Karpas-422 (cell line): ENCODE results near the gene ARL5A. TPM values are rescaled to one million over a fixed set of nuclear protein-coding genes. Genes with fewer than 3 reads are reported as not detected.
"Not testable (repeated sequence)": the region's sequence is repeated elsewhere in the genome, so short reads cannot be mapped to it uniquely, and the experiment has no call there.

Source experiments
- DNase-seq: peaks from one replicate; pipeline ENCODE4 v3.0.0-alpha.2; 2015
- H2AFZ ChIP-seq: fragments of 200-600 bp; sonication (generic); 2 replicates; pipeline ENCODE4 v1.6.1; 2014; ENCODE audit warnings: antibody characterized with exemption, low read length, mixed read lengths
- H3K27ac ChIP-seq: fragments of 200-600 bp; sonication (generic); 2 replicates; pipeline ENCODE4 v1.5.1; 2014; ENCODE audit warnings: mild to moderate bottlenecking, low read length, moderate library complexity
- H3K27me3 ChIP-seq: fragments of 200-600 bp; sonication (generic); 2 replicates; pipeline ENCODE4 v1.6.1; 2014; ENCODE audit warnings: low read length, mixed read lengths
- H3K36me3 ChIP-seq: fragments of 200-600 bp; sonication (generic); 2 replicates; pipeline ENCODE4 v1.6.1; 2014; ENCODE audit warnings: low read length, mixed read lengths; ENCODE audit not compliant: insufficient read depth
- H3K4me1 ChIP-seq: fragments of 200-600 bp; sonication (generic); 2 replicates; pipeline ENCODE4 v1.6.1; 2014; ENCODE audit warnings: mild to moderate bottlenecking, low read length, mixed read lengths
- H3K4me2 ChIP-seq: fragments of 200-600 bp; sonication (generic); 2 replicates; pipeline ENCODE4 v1.6.1; 2014; ENCODE audit warnings: low read length, low read depth, mild to moderate bottlenecking; ENCODE audit not compliant: poor library complexity, severe bottlenecking
- H3K4me3 ChIP-seq: fragments of 200-600 bp; sonication (generic); 2 replicates; pipeline ENCODE4 v1.5.1; 2014; ENCODE audit warnings: mild to moderate bottlenecking, antibody characterized with exemption, low read length, mixed read lengths
- H3K79me2 ChIP-seq: fragments of 200-600 bp; sonication (generic); 2 replicates; pipeline ENCODE4 v1.6.1; 2014; ENCODE audit warnings: mild to moderate bottlenecking, low read length, mixed read lengths
- H3K9ac ChIP-seq: fragments of 200-600 bp; sonication (generic); 2 replicates; pipeline ENCODE4 v1.6.0; 2014; ENCODE audit warnings: low read length
- H3K9me2 ChIP-seq: fragments of 200-600 bp; sonication (generic), shearing (Covaris generic); replicated peaks from 2 replicates; pipeline ENCODE4 v1.6.0; 2014; ENCODE audit warnings: mild to moderate bottlenecking, low read length, moderate library complexity; ENCODE audit not compliant: insufficient read depth
- H3K9me3 ChIP-seq: fragments of 300-700, 200-600 bp; sonication (generic); 2 replicates; pipeline ENCODE4 v1.6.1; 2014; ENCODE audit warnings: low read length, mixed read lengths
- H4K20me1 ChIP-seq: fragments of 200-600 bp; sonication (generic); 2 replicates; pipeline ENCODE4 v1.6.1; 2014; ENCODE audit warnings: mild to moderate bottlenecking, antibody characterized with exemption, low read length, low read depth; ENCODE audit not compliant: insufficient read depth
- total RNA-seq: library from RNA; depleted of rRNA; stranded (reverse); fragments of >200 nt; shearing (Covaris generic); gene quantifications from 2 replicates; pipeline ENCODE4 v1.2.3, GENCODE V29; 2014; ENCODE audit warnings: low replicate concordance

Gene ARL5A
- total RNA-seq, 1 experiment from 2014 or later: 73.4 TPM

GRCh38 chr2:151799886-151800292, 28.3 kb downstream of the ARL5A start:
- Histone ChIP-seq H3K9ac (no peak overlapping the region), H2AFZ (no peak overlapping the region), H3K79me2 (peaks cover 36% of the 10 kb centered on the region), H3K4me3 (no peak overlapping the region), H3K9me3 (no peaks in the 10 kb centered on the region), H3K9me2 (no peaks in the 10 kb centered on the region), H4K20me1 (no peaks in the 10 kb centered on the region), H3K27ac (no peak overlapping the region), H3K27me3 (no peaks in the 10 kb centered on the region), H3K4me2 (no peak overlapping the region), H3K36me3 (peaks cover 61% of the 10 kb centered on the region), H3K4me1 (no peaks in the 10 kb centered on the region)
- no peak for DNase-seq

- H2AFZ ChIP-seq: no peak overlapping the region
- H3K27ac ChIP-seq: no peak overlapping the region
- H3K9me2 ChIP-seq: no peaks in the 10 kb centered on the region
- H3K4me3 ChIP-seq: no peak overlapping the region
- no peaks in the 10 kb centered on the region for H3K27me3 ChIP-seq
- H3K9ac ChIP-seq: no peak overlapping the region
- H3K4me1 ChIP-seq: no peaks in the 10 kb centered on the region
- no peaks in the 10 kb centered on the region for H3K9me3 ChIP-seq
- H3K4me2 ChIP-seq: no peak overlapping the region
- no peaks in the 10 kb centered on the region for H4K20me1 ChIP-seq
- H3K79me2 ChIP-seq: peaks cover 22% of the 10 kb centered on the region
- DNase-seq: no peak
- H3K36me3 ChIP-seq: peaks cover 46% of the 10 kb centered on the region; the same call in 1 of the 2 replicates
These were observed 31.4 kb downstream of the ARL5A start for GRCh38 chr2:151796774-151797173.

GRCh38 chr2:151795646-151796240, 32.5 kb downstream of the ARL5A start:
- Histone ChIP-seq H3K9ac (no peak overlapping the region), H3K4me3 (no peak overlapping the region), H3K27me3 (no peaks in the 10 kb centered on the region), H3K9me3 (no peaks in the 10 kb centered on the region), H2AFZ (no peak overlapping the region), H3K79me2 (peaks cover 17% of the 10 kb centered on the region), H3K4me2 (no peak overlapping the region), H3K9me2 (no peaks in the 10 kb centered on the region), H4K20me1 (no peaks in the 10 kb centered on the region), H3K27ac (no peak overlapping the region), H3K4me1 (no peaks in the 10 kb centered on the region), H3K36me3 (peaks cover 45% of the 10 kb centered on the region; the same call in 1 of the 2 replicates)
- DNase-seq: no peak

- not testable (repeated sequence) for H4K20me1 ChIP-seq, H3K9ac ChIP-seq, H3K9me2 ChIP-seq, H3K27me3 ChIP-seq, DNase-seq, H3K27ac ChIP-seq, H3K9me3 ChIP-seq, H2AFZ ChIP-seq, H3K79me2 ChIP-seq, H3K4me2 ChIP-seq, H3K4me1 ChIP-seq, H3K4me3 ChIP-seq
- H3K36me3 ChIP-seq: peaks cover 39% of the 10 kb centered on the region; the same call in 1 of the 2 replicates
These were observed 33.8 kb downstream of the ARL5A start for GRCh38 chr2:151794422-151794821.

- Histone ChIP-seq H3K9me2 (no peaks in the 10 kb centered on the region), H3K36me3 (peaks cover 32% of the 10 kb centered on the region; the same call in 1 of the 2 replicates), H3K9me3 (no peaks in the 10 kb centered on the region), H2AFZ (no peak overlapping the region), H3K4me1 (no peaks in the 10 kb centered on the region), H3K79me2 (peaks cover 6% of the 10 kb centered on the region; the same call in 1 of the 2 replicates), H3K27ac (no peak overlapping the region), H3K4me3 (no peak overlapping the region), H3K27me3 (no peaks in the 10 kb centered on the region), H4K20me1 (no peaks in the 10 kb centered on the region), H3K4me2 (no peak overlapping the region), H3K9ac (no peak overlapping the region)
- no peak for DNase-seq
These were observed 35.1 kb downstream of the ARL5A start for GRCh38 chr2:151793123-151793522.

GRCh38 chr2:151792589-151792988, 35.6 kb downstream of the ARL5A start:
- Histone ChIP-seq H3K4me3 (no peak overlapping the region), H3K9ac (no peak overlapping the region), H3K27ac (no peak overlapping the region), H3K9me2 (no peaks in the 10 kb centered on the region), H3K4me1 (no peaks in the 10 kb centered on the region), H3K27me3 (no peaks in the 10 kb centered on the region), H2AFZ (no peak overlapping the region), H3K4me2 (no peak overlapping the region), H3K36me3 (peaks cover 32% of the 10 kb centered on the region; the same call in 1 of the 2 replicates), H3K9me3 (no peaks in the 10 kb centered on the region), H4K20me1 (no peaks in the 10 kb centered on the region), H3K79me2 (peaks cover 6% of the 10 kb centered on the region; the same call in 1 of the 2 replicates)
- no peak for DNase-seq

- no peaks in the 10 kb centered on the region for H4K20me1 ChIP-seq
- no peaks in the 10 kb centered on the region for H3K9me2 ChIP-seq
- no peak for DNase-seq
- H3K27me3 ChIP-seq: no peaks in the 10 kb centered on the region
- no peak overlapping the region for H3K4me3 ChIP-seq
- no peak overlapping the region for H3K27ac ChIP-seq
- no peaks in the 10 kb centered on the region for H3K9me3 ChIP-seq
- H3K4me1 ChIP-seq: no peaks in the 10 kb centered on the region; the same call in 1 of the 2 replicates
- H2AFZ ChIP-seq: no peak overlapping the region
- H3K36me3 ChIP-seq: peaks cover 29% of the 10 kb centered on the region; the same call in 1 of the 2 replicates
- H3K4me2 ChIP-seq: no peak overlapping the region
- no peak overlapping the region for H3K9ac ChIP-seq
- H3K79me2 ChIP-seq: peaks cover 4% of the 10 kb centered on the region; the same call in 1 of the 2 replicates
These were observed 36.7 kb downstream of the ARL5A start for GRCh38 chr2:151791545-151791944.

GRCh38 chr2:151790689-151791088, 37.5 kb downstream of the ARL5A start:
- H3K36me3 ChIP-seq: peaks cover 28% of the 10 kb centered on the region; the same call in 1 of the 2 replicates
- H3K9me2 ChIP-seq: no peaks in the 10 kb centered on the region
- no peaks in the 10 kb centered on the region for H3K9me3 ChIP-seq
- H3K27me3 ChIP-seq: no peaks in the 10 kb centered on the region
- H3K4me3 ChIP-seq: no peak overlapping the region
- no peaks in the 10 kb centered on the region for H4K20me1 ChIP-seq
- H3K4me2 ChIP-seq: no peak overlapping the region
- H3K9ac ChIP-seq: no peak overlapping the region
- peaks cover 4% of the 10 kb centered on the region; the same call in 1 of the 2 replicates for H3K79me2 ChIP-seq
- no peak overlapping the region for H2AFZ ChIP-seq
- no peaks in the 10 kb centered on the region; the same call in 1 of the 2 replicates for H3K4me1 ChIP-seq
- no peak for DNase-seq
- no peak overlapping the region for H3K27ac ChIP-seq
